Cardiac septum (tissue), 1 donor: ENCODE data around the gene CASP4. TPM values are rescaled to one million over a fixed set of nuclear protein-coding genes. Genes with fewer than 3 reads are reported as not detected.
"Not testable (repeated sequence)": the region's sequence is repeated elsewhere in the genome, so short reads cannot be mapped to it uniquely, and the experiment has no call there.

Source experiments
- DNase-seq: peaks from one replicate; pipeline ENCODE4 v3.0.0-alpha.2; 2020; ENCODE audit warnings: low spot score
- intact Hi-C: fragments of 100-400 bp; cut with DNase I; formaldehyde crosslinking; loops from one replicate; pipeline ENCODE4 v1.14.0; 2022
- long read RNA-seq: library from polyadenylated mRNA; unstranded; transcript quantifications from one replicate; pipeline ENCODE4 v2.0.0, GENCODE V29; 2021
- total RNA-seq: library from RNA; stranded (reverse); fragmentation: NEBNext Ultra II Directional; extraction: Animal tissue kit (Norgen Biotek cat#: 25700); gene quantifications from one replicate; pipeline ENCODE4 v1.2.1, GENCODE V29; 2021
- donor health status: DM: no; HTN: no; CAD: no.

Gene CASP4
- total RNA-seq = 17.1 TPM
- long read RNA-seq, transcript CASP4-203 (9 exons, 2,158 nt) = major isoform, 8 of 16 reads
- long read RNA-seq, partial matches to known transcripts = 4 of 16 reads
- long read RNA-seq, other reads (novel, unspliced or antisense) = 4 of 16 reads

DNA sequence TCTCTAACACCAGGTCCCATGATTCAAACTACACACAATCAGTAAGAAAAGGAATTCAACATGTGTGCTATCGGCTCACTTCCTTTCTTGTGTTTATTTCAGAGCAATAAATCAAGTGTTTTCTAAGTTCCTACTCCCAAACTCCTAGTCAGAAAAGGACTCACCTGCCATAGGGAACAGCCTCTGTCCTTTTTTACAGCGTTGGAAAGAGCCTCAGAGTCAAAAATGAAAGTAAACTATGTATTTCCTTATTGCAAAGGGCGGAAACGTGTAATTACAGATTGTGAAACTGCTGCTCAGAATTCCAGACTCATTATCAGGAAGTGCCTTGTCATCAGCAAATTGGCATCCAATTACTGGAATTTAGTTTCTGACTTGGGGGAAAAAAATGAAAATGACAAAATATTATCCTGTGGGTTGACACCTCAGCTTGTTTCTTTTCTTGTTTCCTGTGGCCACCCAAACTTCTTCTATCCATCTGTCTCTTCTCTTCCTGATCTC is at the start of gene CASP4:
Gene CASP4 (minus strand): TSS at position 220 of the 501 bp plus-strand sequence. CDS start 49 bp downstream, at position 171.
- intact Hi-C loops = no loop called here
- DNase-seq = no peak

- intact Hi-C loops = no loop called here
- no peak for DNase-seq
Measured at GRCh38 chr11:105007463-105007862, 39.1 kb upstream of the CASP4 start.

DNA sequence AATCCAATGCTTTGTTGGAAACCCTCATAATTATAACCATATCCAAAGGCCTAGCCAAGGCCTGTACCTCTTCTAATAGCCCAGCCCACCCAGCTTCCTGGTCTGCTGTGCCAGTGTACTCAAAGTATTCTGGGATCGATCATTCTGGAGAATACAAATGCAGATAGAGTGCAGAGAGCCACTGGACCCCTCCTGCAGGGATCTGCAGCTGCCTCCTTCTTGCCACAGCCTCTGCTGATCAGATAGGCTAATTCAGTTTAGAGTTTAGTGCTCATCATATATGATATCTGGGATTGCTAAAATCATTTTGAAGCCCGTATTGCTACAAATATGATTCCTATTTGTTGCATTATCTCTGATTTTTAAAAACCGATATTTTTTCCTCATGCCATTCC is 37.1 kb upstream of the CASP4 start:
- DNase-seq = no peak
- intact Hi-C loops = no loop called here

GRCh38 chr11:105004021-105004420 is 35.6 kb upstream of the CASP4 start:
- intact Hi-C loops = no loop called here
- DNase-seq = no peak

DNA sequence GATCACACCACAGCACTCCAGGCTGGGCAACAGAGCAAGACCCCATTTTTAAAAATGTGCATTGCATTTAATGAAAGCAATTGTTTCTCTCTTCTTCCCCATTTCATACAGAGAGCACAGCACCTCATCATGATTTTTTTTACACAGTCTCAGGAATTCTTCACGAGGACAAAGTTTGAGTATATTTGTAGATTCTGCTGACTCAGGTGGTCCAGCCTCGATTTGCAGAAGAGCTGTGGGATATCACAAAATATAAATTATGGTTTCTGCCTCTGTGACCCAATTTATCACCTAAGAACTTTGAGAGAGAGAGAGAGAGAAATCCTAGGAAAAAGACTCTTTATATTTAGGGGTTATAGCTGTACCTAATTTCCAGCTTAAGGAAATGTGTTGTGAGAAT is 34.8 kb upstream of the CASP4 start:
- intact Hi-C loops = no loop called here
- no peak for DNase-seq

- intact Hi-C loops = no loop called here
Measured at GRCh38 chr11:105000797-105001196, 32.4 kb upstream of the CASP4 start.

DNA sequence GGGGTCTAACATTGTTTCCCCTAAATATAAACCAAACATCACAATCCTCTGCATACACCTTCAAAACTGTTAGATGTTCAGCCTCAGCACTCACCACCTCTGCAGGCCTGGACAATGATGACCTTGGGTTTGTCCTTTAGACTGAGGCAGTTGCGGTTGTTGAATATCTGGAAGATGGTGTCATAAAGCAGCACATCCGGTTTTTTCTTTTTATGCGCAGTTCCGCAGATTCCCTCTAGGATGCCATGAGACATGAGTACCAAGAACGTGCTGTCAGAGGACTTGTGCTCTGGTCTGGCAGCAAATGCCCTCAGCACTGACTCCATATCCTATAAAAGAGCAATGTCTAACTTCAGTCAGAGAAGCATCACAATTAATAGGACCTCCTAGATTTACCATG is 31.8 kb upstream of the CASP4 start:
- DNase-seq = no peak
- intact Hi-C loops = no loop called here

More at GRCh38 chr11:105000797-105001196, 32.4 kb upstream of the CASP4 start:
- no peak for DNase-seq

DNA sequence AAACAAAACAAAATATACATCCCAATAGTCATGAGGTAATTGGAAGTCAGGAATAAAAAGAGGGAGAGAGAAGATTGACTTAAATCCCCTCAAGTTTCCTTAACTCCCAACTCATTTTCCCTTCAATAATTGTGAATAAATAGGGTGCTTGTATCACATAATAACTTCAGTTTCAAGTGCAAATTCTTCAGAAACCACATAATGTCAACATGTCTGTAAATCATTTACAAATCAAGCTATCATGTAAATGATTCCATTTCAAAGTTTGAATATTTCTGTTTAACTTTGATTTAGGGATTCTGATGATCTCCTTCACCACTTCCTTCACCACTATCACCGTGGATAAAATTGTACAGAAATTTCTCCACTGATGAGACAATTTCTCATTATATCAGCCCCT is 31.3 kb upstream of the CASP4 start:
- no peak for DNase-seq
- intact Hi-C loops = no loop called here

DNA sequence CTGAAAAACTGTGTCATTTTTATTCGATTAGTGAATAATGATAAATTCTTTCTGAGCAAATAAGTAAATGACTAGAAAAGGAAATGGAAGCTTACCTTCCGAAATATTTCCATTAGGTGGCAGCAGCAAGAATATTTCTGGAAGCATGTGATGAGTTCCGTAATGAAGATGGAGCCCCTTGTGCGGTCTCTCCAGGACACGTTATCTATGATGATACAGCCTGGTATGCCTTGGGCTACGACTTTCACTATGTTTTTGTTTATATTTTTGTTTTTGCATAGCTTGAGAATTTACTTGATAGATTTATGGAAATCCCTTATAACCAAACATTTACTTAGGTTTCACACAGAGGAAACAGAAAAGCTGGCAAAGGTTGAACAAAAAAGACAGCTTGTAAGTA is 28.9 kb upstream of the CASP4 start:
- intact Hi-C loops = no loop called here
- DNase-seq = no peak

DNA sequence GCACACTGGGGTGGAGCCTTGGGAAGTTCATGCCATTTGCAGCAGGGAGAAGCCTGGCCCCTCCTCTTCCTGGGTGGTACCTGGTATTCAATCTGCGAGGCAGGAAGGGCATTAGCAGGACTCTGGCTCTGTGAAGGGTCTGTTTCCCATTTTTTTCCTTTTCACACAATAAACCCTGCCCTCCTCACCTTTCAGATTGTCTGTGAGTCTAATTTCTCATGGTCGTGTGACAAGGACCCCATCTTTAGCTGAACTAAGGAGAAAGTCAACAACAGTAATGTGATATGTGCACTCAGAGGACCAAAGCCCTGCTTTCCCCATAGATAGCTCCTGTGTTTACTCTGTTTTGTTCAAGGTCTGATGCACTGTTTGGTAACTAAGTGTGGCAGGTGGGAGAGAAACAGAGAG is 26.6 kb upstream of the CASP4 start:
- DNase-seq = no peak
- intact Hi-C loops = no loop called here

DNA sequence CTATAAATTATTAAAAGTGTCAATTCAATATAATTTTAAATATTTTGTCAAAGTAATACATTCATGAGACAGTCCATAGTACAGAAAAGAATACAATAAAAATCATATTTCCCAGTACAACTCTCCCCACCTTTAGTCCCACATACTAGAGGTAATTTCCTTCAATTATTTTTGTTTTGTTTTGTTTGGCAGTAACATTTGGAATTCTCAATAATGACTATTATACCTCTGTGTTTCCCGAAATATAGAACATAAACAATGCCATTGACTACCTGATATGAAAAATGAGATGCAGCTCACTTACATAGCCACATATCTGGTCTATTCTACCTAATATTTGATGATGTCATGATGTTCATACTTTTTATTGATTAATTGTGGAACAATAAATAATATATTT is 24.4 kb upstream of the CASP4 start:
- intact Hi-C loops = no loop called here
- no peak for DNase-seq

DNA sequence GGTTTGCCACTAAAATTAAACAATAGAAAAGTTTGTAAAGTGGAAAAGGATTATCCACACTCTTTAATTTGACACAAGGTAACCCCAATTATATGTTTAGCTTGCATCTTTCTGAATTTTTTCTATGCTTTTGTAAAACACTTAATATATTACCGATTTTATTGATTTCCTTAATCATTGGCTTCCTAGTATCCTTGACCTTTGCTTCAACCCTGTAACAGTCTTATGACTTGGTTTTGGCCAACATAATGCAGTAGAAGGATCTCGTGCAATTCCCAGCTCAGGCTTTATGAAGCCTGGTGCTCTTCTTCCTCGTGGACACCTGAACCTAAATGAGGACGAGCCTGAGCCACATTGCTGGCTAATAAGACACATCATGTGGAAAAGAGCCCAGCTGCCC is 23.6 kb upstream of the CASP4 start:
- intact Hi-C loops = no loop called here

DNA sequence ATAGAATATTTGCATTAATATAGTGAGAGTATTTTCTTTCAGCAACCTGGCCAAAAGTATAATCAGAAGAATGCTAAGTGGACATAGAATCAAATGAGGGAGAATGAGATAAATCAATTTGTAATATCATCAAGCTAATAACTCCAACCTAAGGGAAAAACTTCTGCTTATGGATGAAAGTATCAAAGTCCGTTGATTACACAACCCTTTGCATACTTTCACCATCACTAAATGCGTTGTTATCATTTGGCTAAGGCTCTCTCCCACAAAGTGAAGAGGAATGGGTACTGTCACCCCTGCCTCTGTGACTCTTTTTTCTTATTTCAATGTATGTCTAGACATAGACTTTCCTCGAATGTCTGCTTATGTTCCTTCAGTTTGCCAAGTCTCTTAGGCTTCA is 16.4 kb upstream of the CASP4 start:
- DNase-seq = no peak
- intact Hi-C loops = no loop called here

More for the DNA sequence above, 23.6 kb upstream of the CASP4 start:
- no peak for DNase-seq

DNA sequence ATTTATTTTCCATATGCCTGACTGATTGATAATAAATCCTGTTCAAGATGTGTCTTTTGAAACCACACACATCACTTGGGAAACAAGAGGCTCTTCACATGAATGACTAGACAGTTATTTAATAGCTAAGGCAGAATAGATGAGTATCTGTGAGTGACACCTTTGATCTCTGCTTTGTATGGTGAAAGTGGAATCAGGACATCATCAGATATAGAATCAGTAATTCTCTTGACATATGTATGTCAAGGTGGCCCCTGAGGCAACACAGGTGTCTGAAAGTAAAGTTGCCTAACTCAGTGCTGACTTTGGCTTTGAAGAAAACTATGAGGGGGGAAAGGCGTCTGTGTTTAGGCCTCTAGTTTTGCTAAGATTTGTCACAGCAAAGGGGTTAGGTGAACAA is 11.5 kb upstream of the CASP4 start:
- intact Hi-C loops = no loop called here
- no peak for DNase-seq

GRCh38 chr11:104973616-104974015 is 5.2 kb upstream of the CASP4 start:
- intact Hi-C loops = no loop called here
- no peak for DNase-seq

DNA sequence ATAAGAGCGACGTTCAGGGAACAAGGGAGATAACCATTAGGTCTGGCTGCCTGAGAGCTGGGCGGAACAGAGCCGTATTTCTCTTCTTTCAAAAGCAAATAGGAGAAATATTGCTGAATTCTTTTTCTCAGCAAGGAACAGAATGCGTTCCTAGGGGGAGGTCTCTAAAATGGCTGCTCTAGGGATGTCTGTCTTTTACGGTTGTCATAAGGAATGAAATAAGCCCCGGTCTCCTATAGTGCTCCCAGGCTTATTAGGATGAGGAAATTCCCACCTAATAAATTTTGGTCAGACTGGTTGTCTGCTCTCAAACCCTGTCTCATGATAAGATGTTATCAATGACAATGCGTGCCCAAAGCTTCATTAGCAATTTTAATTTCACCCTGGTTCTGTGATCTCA is 4.5 kb upstream of the CASP4 start:
- intact Hi-C loops = not testable (repeated sequence)

DNA sequence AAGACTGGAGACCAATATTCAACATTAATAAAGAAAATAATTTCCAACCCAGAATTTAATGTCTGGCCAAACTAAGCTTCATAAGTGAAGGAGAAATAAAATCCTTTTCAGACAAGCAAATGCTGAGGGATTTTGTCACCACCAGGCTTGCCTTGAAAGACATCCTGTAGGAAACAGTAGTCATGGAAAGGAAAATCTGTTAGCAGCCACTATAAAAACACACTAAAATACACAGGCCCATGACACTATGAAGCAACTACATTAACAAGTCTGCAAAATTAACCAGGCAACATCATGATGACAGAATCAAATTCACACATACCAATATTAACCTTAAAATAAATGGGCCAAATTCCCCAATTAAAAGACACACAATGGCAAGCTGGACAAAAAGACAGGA is 2.4 kb upstream of the CASP4 start:
- intact Hi-C loops = no loop called here
- no peak for DNase-seq

More for the DNA sequence above, 4.5 kb upstream of the CASP4 start:
- not testable (repeated sequence) for DNase-seq

DNA sequence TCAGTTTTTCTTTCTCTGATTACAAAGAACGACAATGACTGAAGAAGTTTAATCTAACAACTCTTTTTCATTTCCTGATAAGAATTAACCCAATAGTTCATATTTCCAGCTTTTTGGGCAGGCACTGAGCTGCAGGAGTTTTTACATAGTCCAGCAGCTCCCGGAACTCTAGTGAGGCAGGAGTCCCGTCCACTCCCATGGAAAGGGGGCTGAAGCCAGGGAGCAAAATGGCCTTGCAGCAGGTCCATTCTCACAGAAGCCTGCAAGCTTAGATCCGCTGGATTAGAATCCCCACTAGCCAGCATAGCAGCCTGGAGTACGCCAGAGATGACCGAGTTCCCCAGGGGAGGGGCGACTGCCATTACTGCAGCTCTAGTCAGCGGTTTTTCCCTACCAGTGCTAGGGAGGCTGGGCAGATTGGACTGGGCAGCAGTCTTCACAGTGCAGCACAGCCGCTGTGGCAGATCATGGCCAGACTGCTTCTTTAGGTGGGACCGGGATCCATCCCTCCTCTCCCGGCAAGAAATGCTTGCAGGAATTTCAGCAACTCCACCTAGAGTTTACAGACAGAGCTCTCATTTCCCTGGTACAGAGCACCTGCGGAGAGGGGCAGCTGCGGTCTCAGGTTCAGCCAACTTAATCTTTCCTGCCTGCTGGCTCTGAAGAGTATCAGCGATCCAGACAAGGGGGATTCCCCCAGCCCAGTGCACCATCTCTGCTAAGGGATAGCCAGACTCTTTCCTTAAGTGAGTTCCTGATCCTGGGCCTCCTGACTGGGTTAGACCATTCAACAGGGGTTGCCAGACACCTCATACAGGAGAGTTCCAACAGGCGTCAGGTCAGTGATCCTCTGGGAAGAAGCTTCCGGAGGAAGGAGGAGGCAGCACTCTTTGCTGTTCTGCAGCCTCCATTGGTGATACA is 742 bp upstream of the CASP4 start:
- DNase-seq = no peak
- intact Hi-C loops = no loop called here

DNA sequence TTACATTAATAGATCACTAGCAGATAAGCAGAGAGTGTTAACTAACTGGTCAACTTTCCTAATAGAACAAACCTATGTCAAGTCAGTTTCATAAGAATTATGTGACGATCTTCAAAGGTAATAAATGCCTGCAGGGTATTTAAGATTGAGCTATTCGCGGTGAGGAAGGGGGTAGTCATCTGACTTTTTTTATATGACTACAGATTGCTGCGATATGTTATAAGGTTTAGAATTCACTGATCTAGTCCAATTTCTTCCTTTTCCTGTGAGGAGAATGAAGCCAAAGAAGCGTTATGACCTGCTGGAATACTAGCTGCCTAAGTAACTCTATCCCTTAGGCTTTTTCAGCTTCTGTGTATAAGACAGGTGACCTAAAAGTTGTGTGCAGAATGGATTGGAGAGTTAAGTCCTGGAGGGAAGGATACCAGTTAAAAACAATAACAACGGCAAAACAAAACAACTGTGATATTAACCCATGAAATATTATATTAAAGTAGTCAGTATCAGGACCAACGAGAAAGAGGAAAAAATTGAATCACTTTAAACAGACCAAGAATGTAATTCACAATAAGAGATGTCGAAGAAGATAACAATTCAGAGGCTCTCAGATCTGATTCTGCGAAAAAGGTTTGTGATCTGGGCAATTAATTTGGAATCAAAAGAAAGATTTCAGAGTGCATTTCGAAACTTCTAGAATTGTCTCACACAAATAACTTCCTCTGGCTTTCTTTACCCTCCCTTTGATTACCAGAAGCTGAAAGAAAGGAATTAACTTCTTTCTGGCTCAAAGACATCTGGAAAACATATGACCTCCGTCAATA is 630 bp downstream of the CASP4 start:
- DNase-seq = no peak
- intact Hi-C loops = no loop called here

- intact Hi-C loops = no loop called here
- DNase-seq = no peak
Measured at GRCh38 chr11:104965735-104966134, 2.6 kb downstream of the CASP4 start.
